ENCODE results near the gene GK2.

The GK2 gene

DNA sequence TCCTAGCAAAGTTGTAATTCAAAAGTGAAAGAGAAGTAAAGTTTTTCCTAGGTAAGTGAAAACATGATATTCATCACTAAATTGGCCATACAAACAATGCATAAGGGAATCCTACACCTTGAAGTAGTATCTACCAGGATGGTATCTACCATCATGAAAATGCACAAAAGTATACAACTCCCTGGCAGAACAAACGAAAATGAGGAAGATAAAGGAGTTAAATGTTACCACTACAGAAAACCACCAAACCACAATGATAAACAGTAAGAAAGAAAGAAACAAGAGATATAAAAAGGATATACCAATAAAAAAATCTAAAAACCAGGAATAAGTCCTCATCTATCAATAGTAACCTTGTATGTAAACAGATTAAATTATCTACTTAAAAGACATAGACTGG lies 26.9 kb downstream of the GK2 start:
- Histone ChIP-seq H3K27ac (replicated peaks; ENCODE audit: low read length) (no peak overlapping the region), H3K79me1 (ENCODE audit: low read depth, low read length) (no peaks in the 10 kb centered on the region), H3K4me1 (ENCODE audit: control insufficient read depth in 2 of 2, insufficient read depth in 1 of 2, low read depth in 1 of 2, low read length in 2 of 2) (no peaks in the 10 kb centered on the region), H2BK120ac (ENCODE audit: low read depth, low read length) (no peak overlapping the region), H3K14ac (ENCODE audit: low read length) (no peak overlapping the region), H3K36me3 (replicated peaks in 1 of 2; ENCODE audit: control insufficient read depth in 2 of 2, insufficient read depth in 2 of 2, low read length in 2 of 2) (no peaks in the 10 kb centered on the region), H2BK12ac (ENCODE audit: low read length) (no peak overlapping the region), H4K91ac (ENCODE audit: low read depth, low read length, poor library complexity) (no peak overlapping the region), H3K18ac (ENCODE audit: low read length) (no peak overlapping the region), H2AFZ (ENCODE audit: low read length) (no peak overlapping the region), H3K27me3 (ENCODE audit: control insufficient read depth in 3 of 3, insufficient read depth in 3 of 3, low read depth in 1 of 3, low read length in 3 of 3) (no peaks in the 10 kb centered on the region), H2AK5ac (ENCODE audit: low read depth, low read length) (no peak overlapping the region), H4K8ac (ENCODE audit: low read depth, low read length) (no peak overlapping the region), H2BK15ac (ENCODE audit: low read length) (no peak overlapping the region), H3K4me3 (ENCODE audit: low read length in 2 of 2) (no peak overlapping the region), H3K4me2 (ENCODE audit: insufficient read depth, low read length, poor library complexity, severe bottlenecking) (no peak overlapping the region), H3K9me3 (replicated peaks in 1 of 2; ENCODE audit: control insufficient read depth in 2 of 2, insufficient read depth in 1 of 2, low read depth in 1 of 2, low read length in 2 of 2) (no peaks in the 10 kb centered on the region), H3K9ac (ENCODE audit: low read depth, low read length, poor library complexity) (no peak overlapping the region), H3K23ac (ENCODE audit: low read depth, low read length, poor library complexity) (no peak overlapping the region), H2BK5ac (ENCODE audit: low read length) (no peak overlapping the region), H3K4ac (ENCODE audit: low read length) (no peak overlapping the region)
- DNase-seq (ENCODE audit: low spot score) = no peak
- WGBS, 2 donors (ENCODE audit: extremely low coverage in 2 of 2, insufficient read length in 2 of 2, insufficient replicate concordance in 1 of 2) = no CpG with 5 or more reads among the region's 1 CpG

DNA sequence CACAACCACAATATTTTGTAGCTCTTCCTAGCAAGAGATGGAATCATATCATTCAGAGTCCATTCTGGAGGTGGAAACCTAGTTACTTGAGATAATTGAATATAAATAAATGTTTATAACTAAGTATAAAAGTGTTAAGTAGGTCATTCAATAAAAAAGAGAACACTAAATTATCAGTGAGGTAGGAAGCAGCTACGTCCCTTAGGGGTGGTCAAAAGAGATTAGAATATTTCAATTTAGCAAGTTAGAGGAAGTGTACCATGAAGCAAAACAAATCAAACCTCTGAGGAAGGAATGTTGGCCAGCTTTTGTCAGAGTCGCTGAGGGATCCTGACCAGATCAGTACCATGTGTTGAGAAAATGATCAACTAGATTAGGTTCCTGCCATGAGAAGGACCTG lies 38.0 kb downstream of the GK2 start:
- H3K4me1 ChIP-seq (ENCODE audit: control insufficient read depth in 2 of 2, insufficient read depth in 1 of 2, low read depth in 1 of 2, low read length in 2 of 2) = peaks cover 0 to 1% of the 10 kb centered on the region in 2 donors
- WGBS, 2 donors (ENCODE audit: extremely low coverage in 2 of 2, insufficient read length in 2 of 2, insufficient replicate concordance in 1 of 2) = no CpG with 5 or more reads among the region's 2 CpGs
- H3K23ac ChIP-seq (ENCODE audit: low read depth, low read length, poor library complexity) = no peak overlapping the region
- H2BK12ac ChIP-seq (ENCODE audit: low read length) = no peak overlapping the region
- no peak overlapping the region for H3K27ac ChIP-seq (replicated peaks; ENCODE audit: low read length)
- H2AFZ ChIP-seq (ENCODE audit: low read length) = no peak overlapping the region
- H3K4me2 ChIP-seq (ENCODE audit: insufficient read depth, low read length, poor library complexity, severe bottlenecking) = no peak overlapping the region
- H2BK120ac ChIP-seq (ENCODE audit: low read depth, low read length) = no peak overlapping the region
- H3K18ac ChIP-seq (ENCODE audit: low read length) = no peak overlapping the region
- no peak overlapping the region for H2BK5ac ChIP-seq (ENCODE audit: low read length)
- no peak overlapping the region for H4K8ac ChIP-seq (ENCODE audit: low read depth, low read length)
- no peak overlapping the region for H3K4me3 ChIP-seq (ENCODE audit: low read length in 2 of 2)
- no peak overlapping the region for H2AK5ac ChIP-seq (ENCODE audit: low read depth, low read length)
- no peak overlapping the region for H3K4ac ChIP-seq (ENCODE audit: low read length)
- no peaks in the 10 kb centered on the region for H3K79me1 ChIP-seq (ENCODE audit: low read depth, low read length)
- H2BK15ac ChIP-seq (ENCODE audit: low read length) = no peak overlapping the region
- no peak overlapping the region for H3K14ac ChIP-seq (ENCODE audit: low read length)
- no peaks in the 10 kb centered on the region for H3K27me3 ChIP-seq (ENCODE audit: control insufficient read depth in 3 of 3, insufficient read depth in 3 of 3, low read depth in 1 of 3, low read length in 3 of 3)
- H3K9me3 ChIP-seq (replicated peaks in 1 of 2; ENCODE audit: control insufficient read depth in 2 of 2, insufficient read depth in 1 of 2, low read depth in 1 of 2, low read length in 2 of 2) = no peaks in the 10 kb centered on the region
- no peak overlapping the region for H3K9ac ChIP-seq (ENCODE audit: low read depth, low read length, poor library complexity)
- H3K36me3 ChIP-seq (replicated peaks in 1 of 2; ENCODE audit: control insufficient read depth in 2 of 2, insufficient read depth in 2 of 2, low read length in 2 of 2) = no peaks in the 10 kb centered on the region
- no peak overlapping the region for H4K91ac ChIP-seq (ENCODE audit: low read depth, low read length, poor library complexity)
- DNase-seq (ENCODE audit: low spot score) = no peak

DNA sequence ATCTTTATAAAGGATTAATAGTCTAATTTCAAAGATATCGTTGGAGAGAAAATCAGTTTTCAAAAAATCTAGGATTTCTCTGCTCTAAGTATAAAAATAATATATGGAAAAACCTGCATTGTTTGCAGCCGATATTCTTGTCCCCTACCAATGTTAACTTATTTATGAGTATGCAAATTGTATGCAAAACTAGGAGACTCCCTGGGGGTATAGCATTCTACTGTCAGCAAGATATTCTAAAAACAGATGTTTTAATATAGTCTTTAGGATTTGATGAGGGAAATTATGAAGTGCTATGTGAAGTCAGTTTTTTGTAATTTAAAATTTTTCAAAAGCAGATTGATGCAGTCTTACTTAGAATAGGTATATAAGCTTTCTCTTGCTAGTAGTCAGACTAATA lies 40.9 kb downstream of the GK2 start:
- Histone ChIP-seq H3K79me1 (ENCODE audit: low read depth, low read length) (no peaks in the 10 kb centered on the region), H2BK5ac (ENCODE audit: low read length) (no peak overlapping the region), H3K27ac (replicated peaks; ENCODE audit: low read length) (no peak overlapping the region), H3K4me2 (ENCODE audit: insufficient read depth, low read length, poor library complexity, severe bottlenecking) (no peak overlapping the region), H3K9ac (ENCODE audit: low read depth, low read length, poor library complexity) (no peak overlapping the region), H3K23ac (ENCODE audit: low read depth, low read length, poor library complexity) (no peak overlapping the region), H3K27me3 (ENCODE audit: control insufficient read depth in 3 of 3, insufficient read depth in 3 of 3, low read depth in 1 of 3, low read length in 3 of 3) (no peaks in the 10 kb centered on the region), H3K4ac (ENCODE audit: low read length) (no peak overlapping the region), H3K4me1 (ENCODE audit: control insufficient read depth in 2 of 2, insufficient read depth in 1 of 2, low read depth in 1 of 2, low read length in 2 of 2) (peaks cover 0 to 1% of the 10 kb centered on the region in 2 donors), H3K18ac (ENCODE audit: low read length) (no peak overlapping the region), H2AK5ac (ENCODE audit: low read depth, low read length) (no peak overlapping the region), H2AFZ (ENCODE audit: low read length) (no peak overlapping the region), H2BK12ac (ENCODE audit: low read length) (no peak overlapping the region), H3K36me3 (replicated peaks in 1 of 2; ENCODE audit: control insufficient read depth in 2 of 2, insufficient read depth in 2 of 2, low read length in 2 of 2) (no peaks in the 10 kb centered on the region), H3K9me3 (replicated peaks in 1 of 2; ENCODE audit: control insufficient read depth in 2 of 2, insufficient read depth in 1 of 2, low read depth in 1 of 2, low read length in 2 of 2) (no peaks in the 10 kb centered on the region), H4K91ac (ENCODE audit: low read depth, low read length, poor library complexity) (no peak overlapping the region), H3K14ac (ENCODE audit: low read length) (no peak overlapping the region), H3K4me3 (ENCODE audit: low read length in 2 of 2) (no peak overlapping the region), H4K8ac (ENCODE audit: low read depth, low read length) (no peak overlapping the region), H2BK15ac (ENCODE audit: low read length) (no peak overlapping the region), H2BK120ac (ENCODE audit: low read depth, low read length) (no peak overlapping the region)
- no CpG with 5 or more reads among the region's 2 CpGs for WGBS, 2 donors (ENCODE audit: extremely low coverage in 2 of 2, insufficient read length in 2 of 2, insufficient replicate concordance in 1 of 2)
- DNase-seq (ENCODE audit: low spot score) = no peak

DNA sequence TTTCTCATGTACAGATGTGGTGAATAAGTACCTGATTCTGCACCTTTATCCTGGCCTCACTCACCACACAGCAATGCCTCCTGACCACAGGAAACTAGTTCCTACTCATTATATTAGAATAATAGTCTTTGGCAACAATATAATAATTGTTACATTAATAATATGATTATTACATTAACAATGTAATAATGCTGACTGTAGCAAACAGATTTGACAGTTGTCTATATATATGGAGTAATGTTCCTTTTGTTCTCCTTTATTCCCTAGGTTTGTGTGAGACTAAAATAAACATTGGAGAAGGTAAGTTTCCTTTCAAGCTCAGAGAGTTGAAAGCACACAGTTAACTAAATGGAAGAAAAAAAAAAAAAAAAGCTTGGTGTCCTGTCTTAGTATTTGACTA lies 41.6 kb downstream of the GK2 start:
- no peak overlapping the region for H4K8ac ChIP-seq (ENCODE audit: low read depth, low read length)
- H3K79me1 ChIP-seq (ENCODE audit: low read depth, low read length) = no peaks in the 10 kb centered on the region
- H2BK12ac ChIP-seq (ENCODE audit: low read length) = no peak overlapping the region
- H3K18ac ChIP-seq (ENCODE audit: low read length) = no peak overlapping the region
- H3K27me3 ChIP-seq (ENCODE audit: control insufficient read depth in 3 of 3, insufficient read depth in 3 of 3, low read depth in 1 of 3, low read length in 3 of 3) = no peaks in the 10 kb centered on the region
- H2AK5ac ChIP-seq (ENCODE audit: low read depth, low read length) = no peak overlapping the region
- H2BK15ac ChIP-seq (ENCODE audit: low read length) = no peak overlapping the region
- peaks cover 0 to 1% of the 10 kb centered on the region in 2 donors for H3K4me1 ChIP-seq (ENCODE audit: control insufficient read depth in 2 of 2, insufficient read depth in 1 of 2, low read depth in 1 of 2, low read length in 2 of 2)
- H2AFZ ChIP-seq (ENCODE audit: low read length) = no peak overlapping the region
- no peak overlapping the region for H3K9ac ChIP-seq (ENCODE audit: low read depth, low read length, poor library complexity)
- no peak overlapping the region for H3K4me3 ChIP-seq (ENCODE audit: low read length in 2 of 2)
- no peak overlapping the region for H3K27ac ChIP-seq (replicated peaks; ENCODE audit: low read length)
- no peak overlapping the region for H3K14ac ChIP-seq (ENCODE audit: low read length)
- H2BK120ac ChIP-seq (ENCODE audit: low read depth, low read length) = no peak overlapping the region
- H3K4me2 ChIP-seq (ENCODE audit: insufficient read depth, low read length, poor library complexity, severe bottlenecking) = no peak overlapping the region
- no peaks in the 10 kb centered on the region for H3K36me3 ChIP-seq (replicated peaks in 1 of 2; ENCODE audit: control insufficient read depth in 2 of 2, insufficient read depth in 2 of 2, low read length in 2 of 2)
- H3K4ac ChIP-seq (ENCODE audit: low read length) = no peak overlapping the region
- no peaks in the 10 kb centered on the region for H3K9me3 ChIP-seq (replicated peaks in 1 of 2; ENCODE audit: control insufficient read depth in 2 of 2, insufficient read depth in 1 of 2, low read depth in 1 of 2, low read length in 2 of 2)
- no peak overlapping the region for H2BK5ac ChIP-seq (ENCODE audit: low read length)
- H3K23ac ChIP-seq (ENCODE audit: low read depth, low read length, poor library complexity) = no peak overlapping the region
- H4K91ac ChIP-seq (ENCODE audit: low read depth, low read length, poor library complexity) = no peak overlapping the region
- no peak for DNase-seq (ENCODE audit: low spot score)

Measured in neuronal stem cell (in vitro differentiated cells).